GM12892 (cell line): ENCODE measurements around the gene ZPR1.

Source experiments
- POLR2A ChIP-seq: IDR thresholded peaks from 2 replicates; pipeline ENCODE4 v1.6.1; 2011; ENCODE audit warnings: low read depth, low read length, control low read depth
- POLR2AphosphoS5 ChIP-seq: IDR thresholded peaks from 2 replicates; pipeline ENCODE4 v1.6.1; 2011; ENCODE audit warnings: low read depth, low read length, control low read depth

GRCh38 chr11:116731821-116732220 is 56.0 kb downstream of the ZPR1 start:
- TF ChIP-seq POLR2AphosphoS5 (no peak), POLR2A (no peak)
